Heart right ventricle (tissue), 16 donors: ENCODE results near the gene SVIL. TPM values are rescaled to one million over a fixed set of nuclear protein-coding genes. Genes with fewer than 3 reads are reported as not detected.

Experiments used
- ATAC-seq, 8 donors: fragments of 200-7000 bp; cut with Tn5 transposase; one replicate each; pipeline ENCODE4 v1.9.1; 2020; ENCODE audit warnings: mild to moderate bottlenecking in 8 of 8, moderate library complexity in 8 of 8, moderate number of reproducible peaks in 1 of 8
- DNase-seq, 2 donors: peaks; one replicate each; pipeline ENCODE4 v3.0.0-alpha.2; 2020
- H3K27ac ChIP-seq, 10 donors: fragments of 200-600 bp; sonication (generic) in 2 of 10; one replicate each; pipeline versions ENCODE4 v1.5.0 to v1.8.0; 2020 to 2022; ENCODE audit warnings: mild to moderate bottlenecking in 3 of 10
- H3K27me3 ChIP-seq, 7 donors: fragments of 200-600 bp; one replicate each; pipeline ENCODE4 v1.8.0; 2021 to 2022; ENCODE audit warnings: mild to moderate bottlenecking in 2 of 7
- H3K36me3 ChIP-seq, 9 donors: fragments of 200-600 bp; sonication (generic) in 1 of 9; one replicate each; pipeline versions ENCODE4 v1.5.0 to v1.8.0; 2020 to 2022; ENCODE audit warnings: mild to moderate bottlenecking in 2 of 9
- H3K4me1 ChIP-seq, 9 donors: fragments of 200-600 bp; sonication (generic) in 1 of 9; one replicate each; pipeline versions ENCODE4 v1.5.0 to v1.8.0; 2020 to 2022; ENCODE audit warnings: mild to moderate bottlenecking in 4 of 9
- H3K4me3 ChIP-seq, 10 donors: fragments of 200-600 bp; sonication (generic) in 2 of 10; one replicate each; pipeline versions ENCODE4 v1.5.0 to v1.8.0; 2020 to 2022; ENCODE audit warnings: mild to moderate bottlenecking in 7 of 10, moderate library complexity in 2 of 10
- H3K9me3 ChIP-seq, 11 donors: fragments of 200-600 bp in 10 of 11; sonication (generic) in 2 of 11; one replicate each; pipeline versions ENCODE4 v1.5.0 to v1.8.0; 2013 to 2022; ENCODE audit warnings: mild to moderate bottlenecking in 2 of 11, control low read depth in 1 of 11, moderate library complexity in 1 of 11
- WGBS, 2 donors: extraction: QIAGEN DNeasy Blood & Tissue Kit; methylation state at CpG; one replicate each; pipeline ENCODE4 v1.1.7; 2013; ENCODE audit warnings: inconsistent platforms in 1 of 2; 5-methylcytosine and 5-hydroxymethylcytosine counted together
- intact Hi-C, 10 donors: fragments of 100-400 bp; cut with DNase I; formaldehyde crosslinking; loops; one replicate each; pipeline versions ENCODE4 v1.11.1 to v1.14.2; 2022
- polyA plus RNA-seq, 2 donors: library from polyadenylated mRNA; stranded (reverse); fragments of 200-250 nt; gene quantifications; one replicate each; pipeline ENCODE4 v1.2.3, GENCODE V29; 2013
- total RNA-seq, 10 donors: library from RNA; stranded (reverse); fragmentation: NEBNext Ultra II Directional in 3 of 10; extraction: Animal tissue kit (Norgen Biotek cat#: 25700) in 3 of 10; gene quantifications; one replicate each; pipeline versions ENCODE4 v1.2.1 to v1.2.4, GENCODE V29; 2021 to 2023
- TF ChIP-seq, protein P1 (sequence below), 9 donors: fragments of 200-600 bp; sonication (generic) in 2 of 9; IDR thresholded peaks; one replicate each; pipeline versions ENCODE4 v1.5.0 to v1.8.0; 2021 to 2022; ENCODE audit warnings: antibody characterized with exemption in 9 of 9, mild to moderate bottlenecking in 5 of 9, moderate library complexity in 1 of 9
- donor health status: Arrhythmogenic right ventricular cardiomyopathy.
- donor health status: ischemic (EF 13 %, LVEDD 7.1; RV severe dilation, severe dysfunction).
- donor health status: healthy with polysubstance abuse.
- donor health status: DM: no; HTN: yes; CAD: no.
- donor health status: DM: no; HTN: no; CAD: no.
- donor health status: ischemic (EF 25% LVEDD 6.9; RV normal size, moderate dysfunction).
- donor health status: ischemic (EF 25% LVEDD 5.7; RV mildly dilated, moderate dysfunction).
- donor health status: healthy.
- donor health status: DM: yes; HTN: yes; CAD: no.
- donor health status: Ischemic cardiomyopathy.
- donor health status: ischemic (EF 35%, LVEDD 5.7; RV mildly dilated, moderate dysfunction).
- donor health status: nonischemic (EF 11% LVEDD 7.7; RV severe dilation, severe dysfunction).
- donor health status: DM: yes; HTN: yes; CAD: no.
- donor health status: PGD.
- donor health status: ischemic (EF 29% LVEDD 5.4; RV normal size, mild dysfunction).
- donor health status: nonischemic (EF 23%, LVEDD 6.1; RV moderate dilation, normal function).

The SVIL gene
- total and polyA plus RNA-seq, 12 donors, result 38.6 to 655 (median 450) TPM

DNA sequence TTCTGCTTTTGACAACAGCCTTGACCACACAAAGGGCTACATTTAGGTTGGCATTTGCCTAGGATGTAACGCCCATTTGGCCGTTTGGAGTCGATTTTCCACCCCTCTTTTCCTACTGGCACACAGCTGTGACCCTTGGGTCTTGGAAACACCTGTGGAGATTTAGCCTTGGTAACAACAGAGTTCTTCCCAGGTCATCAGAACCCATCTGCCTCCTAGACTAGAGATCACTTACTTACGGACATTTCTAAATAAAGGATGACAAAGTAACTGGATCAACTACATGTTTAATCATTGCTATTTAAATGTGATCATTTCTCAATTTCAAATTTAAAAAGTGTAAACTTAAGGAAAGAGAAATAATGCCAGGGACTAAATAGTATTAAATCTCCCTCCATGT lies 42.0 kb upstream of the SVIL start:
- WGBS, 2 donors, result 91 to 99% methylated on average over 4 of the region's 4 CpGs
- DNase-seq (no peak), ATAC-seq (no peak)
- intact Hi-C loops, result no loop called here
- TF ChIP-seq, protein P1, sequence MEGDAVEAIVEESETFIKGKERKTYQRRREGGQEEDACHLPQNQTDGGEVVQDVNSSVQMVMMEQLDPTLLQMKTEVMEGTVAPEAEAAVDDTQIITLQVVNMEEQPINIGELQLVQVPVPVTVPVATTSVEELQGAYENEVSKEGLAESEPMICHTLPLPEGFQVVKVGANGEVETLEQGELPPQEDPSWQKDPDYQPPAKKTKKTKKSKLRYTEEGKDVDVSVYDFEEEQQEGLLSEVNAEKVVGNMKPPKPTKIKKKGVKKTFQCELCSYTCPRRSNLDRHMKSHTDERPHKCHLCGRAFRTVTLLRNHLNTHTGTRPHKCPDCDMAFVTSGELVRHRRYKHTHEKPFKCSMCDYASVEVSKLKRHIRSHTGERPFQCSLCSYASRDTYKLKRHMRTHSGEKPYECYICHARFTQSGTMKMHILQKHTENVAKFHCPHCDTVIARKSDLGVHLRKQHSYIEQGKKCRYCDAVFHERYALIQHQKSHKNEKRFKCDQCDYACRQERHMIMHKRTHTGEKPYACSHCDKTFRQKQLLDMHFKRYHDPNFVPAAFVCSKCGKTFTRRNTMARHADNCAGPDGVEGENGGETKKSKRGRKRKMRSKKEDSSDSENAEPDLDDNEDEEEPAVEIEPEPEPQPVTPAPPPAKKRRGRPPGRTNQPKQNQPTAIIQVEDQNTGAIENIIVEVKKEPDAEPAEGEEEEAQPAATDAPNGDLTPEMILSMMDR (IDR thresholded peaks at IDR 0.05), result no peak
- no peak overlapping the region for H3K27ac ChIP-seq
- H3K27me3 ChIP-seq, result no peaks in the 10 kb centered on the region
- H3K4me3 ChIP-seq, result no peak overlapping the region
- H3K4me1 ChIP-seq, result peaks cover 0 to 20% (median 3%) of the 10 kb centered on the region in 9 donors
- H3K36me3 ChIP-seq, result peaks cover 0 to 13% (median 0%) of the 10 kb centered on the region in 9 donors
- peaks cover 0 to 26% (median 5%) of the 10 kb centered on the region in 11 donors for H3K9me3 ChIP-seq

DNA sequence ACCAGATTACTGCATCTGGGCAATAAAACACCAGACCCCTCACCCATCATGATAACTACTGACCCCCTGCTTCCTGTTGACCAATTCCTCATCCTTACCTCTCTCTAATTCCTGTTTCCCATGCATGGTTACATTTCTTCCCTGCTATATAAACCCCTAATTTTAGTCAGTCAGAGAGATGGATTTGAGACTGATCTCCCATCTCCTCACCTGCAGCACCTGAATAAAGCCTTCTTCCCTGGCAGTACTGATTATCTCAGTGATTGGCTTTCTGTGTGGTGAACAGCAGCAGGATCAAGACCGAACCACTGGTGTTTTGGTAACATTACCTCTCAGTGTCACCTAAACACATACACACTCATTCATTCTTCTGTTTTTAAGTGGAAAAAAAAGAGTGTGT lies 41.2 kb upstream of the SVIL start:
- H3K4me3 ChIP-seq, result no peak overlapping the region
- peaks cover 0 to 13% (median 0%) of the 10 kb centered on the region in 9 donors for H3K36me3 ChIP-seq
- WGBS, 2 donors, result 97% methylated on average over 1 of the region's 1 CpG
- intact Hi-C loops, result no loop called here
- H3K27me3 ChIP-seq, result no peaks in the 10 kb centered on the region
- no peak overlapping the region for H3K27ac ChIP-seq
- peaks cover 0 to 14% (median 0%) of the 10 kb centered on the region in 9 donors for H3K4me1 ChIP-seq
- DNase-seq, result no peak
- no peak for ATAC-seq
- H3K9me3 ChIP-seq, result peaks cover 0 to 26% (median 5%) of the 10 kb centered on the region in 11 donors
- TF ChIP-seq, protein P1 (IDR thresholded peaks at IDR 0.05), result no peak

DNA sequence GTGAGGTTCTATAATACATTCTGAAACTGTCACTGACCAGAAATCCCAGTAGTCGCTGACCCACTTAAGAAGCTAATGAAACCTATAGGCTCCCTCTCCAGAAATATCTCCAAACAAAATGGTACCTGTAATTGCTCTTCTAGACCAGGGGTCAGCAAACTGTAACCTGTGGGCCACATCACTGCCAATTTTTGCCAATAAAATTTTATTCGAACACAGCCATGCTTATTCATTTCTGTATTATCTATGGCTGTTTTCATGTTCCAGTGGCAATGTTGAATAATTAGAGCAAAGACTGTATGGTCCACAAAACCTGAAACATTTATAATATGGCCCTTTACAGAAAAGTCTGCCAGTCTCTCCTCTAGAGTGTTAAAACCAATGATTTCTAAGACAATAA lies 37.2 kb upstream of the SVIL start:
- H3K27me3 ChIP-seq, result no peaks in the 10 kb centered on the region
- peaks cover 0 to 33% (median 12%) of the 10 kb centered on the region in 9 donors for H3K4me1 ChIP-seq
- intact Hi-C loops, result no loop called here
- H3K27ac ChIP-seq, result no peak overlapping the region
- H3K36me3 ChIP-seq, result peaks cover 0 to 13% (median 0%) of the 10 kb centered on the region in 9 donors
- ATAC-seq (no peak), DNase-seq (no peak)
- TF ChIP-seq, protein P1 (IDR thresholded peaks at IDR 0.05), result no peak
- H3K9me3 ChIP-seq, result peaks cover 0 to 26% (median 5%) of the 10 kb centered on the region in 11 donors
- no peak overlapping the region for H3K4me3 ChIP-seq
- WGBS, 2 donors, result 95 to 98% methylated on average over 2 of the region's 2 CpGs

DNA sequence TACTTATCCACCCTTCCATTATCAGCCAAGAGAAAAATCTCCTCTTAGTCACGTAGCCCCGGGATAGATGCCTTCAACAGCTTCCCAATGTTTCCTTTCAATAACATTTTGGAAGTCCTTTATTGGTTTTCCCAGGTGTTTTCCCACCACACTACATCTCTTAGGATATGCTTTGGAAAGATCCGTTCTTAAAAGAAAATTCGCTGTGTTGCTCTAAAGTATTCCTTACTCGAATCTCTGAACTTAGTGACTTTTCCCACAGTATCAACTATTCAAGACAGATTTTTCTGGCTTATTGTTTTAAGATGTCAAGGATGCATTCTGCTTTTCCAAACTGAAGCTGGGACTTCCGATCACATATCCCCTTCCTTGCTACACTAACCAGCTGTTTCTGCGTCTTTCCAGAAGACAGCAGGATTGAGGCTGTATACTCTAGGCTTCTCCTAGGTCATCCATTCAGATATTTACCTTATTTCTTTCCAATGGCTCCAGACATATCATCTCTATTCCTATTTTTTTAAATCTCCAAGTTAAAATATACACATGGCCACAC lies 36.5 kb upstream of the SVIL start:
- no peak for DNase-seq
- intact Hi-C loops, result no loop called here
- TF ChIP-seq, protein P1 (IDR thresholded peaks at IDR 0.05), result no peak
- Histone ChIP-seq H3K27me3 (no peaks in the 10 kb centered on the region), H3K4me3 (no peak overlapping the region), H3K4me1 (peaks cover 0 to 33% (median 12%) of the 10 kb centered on the region in 9 donors), H3K9me3 (peaks cover 0 to 26% (median 5%) of the 10 kb centered on the region in 11 donors), H3K36me3 (peaks cover 0 to 13% (median 0%) of the 10 kb centered on the region in 9 donors), H3K27ac (peak overlapping the region in 1 of 10 donors; percentile 51)
- no peak for ATAC-seq
- WGBS, 2 donors, result 66 to 69% methylated on average over 7 of the region's 7 CpGs
